ENCODE results near the gene ELMOD2. TPM values are rescaled to one million over a fixed set of nuclear protein-coding genes. Genes with fewer than 3 reads are reported as not detected.

ELMOD2 gene
- total and polyA plus RNA-seq, 2 of the 13 experiments (the other 11 are each of a cell fraction or from before 2014, with no cell fraction given), result 10.2 to 38.1 TPM

DNA sequence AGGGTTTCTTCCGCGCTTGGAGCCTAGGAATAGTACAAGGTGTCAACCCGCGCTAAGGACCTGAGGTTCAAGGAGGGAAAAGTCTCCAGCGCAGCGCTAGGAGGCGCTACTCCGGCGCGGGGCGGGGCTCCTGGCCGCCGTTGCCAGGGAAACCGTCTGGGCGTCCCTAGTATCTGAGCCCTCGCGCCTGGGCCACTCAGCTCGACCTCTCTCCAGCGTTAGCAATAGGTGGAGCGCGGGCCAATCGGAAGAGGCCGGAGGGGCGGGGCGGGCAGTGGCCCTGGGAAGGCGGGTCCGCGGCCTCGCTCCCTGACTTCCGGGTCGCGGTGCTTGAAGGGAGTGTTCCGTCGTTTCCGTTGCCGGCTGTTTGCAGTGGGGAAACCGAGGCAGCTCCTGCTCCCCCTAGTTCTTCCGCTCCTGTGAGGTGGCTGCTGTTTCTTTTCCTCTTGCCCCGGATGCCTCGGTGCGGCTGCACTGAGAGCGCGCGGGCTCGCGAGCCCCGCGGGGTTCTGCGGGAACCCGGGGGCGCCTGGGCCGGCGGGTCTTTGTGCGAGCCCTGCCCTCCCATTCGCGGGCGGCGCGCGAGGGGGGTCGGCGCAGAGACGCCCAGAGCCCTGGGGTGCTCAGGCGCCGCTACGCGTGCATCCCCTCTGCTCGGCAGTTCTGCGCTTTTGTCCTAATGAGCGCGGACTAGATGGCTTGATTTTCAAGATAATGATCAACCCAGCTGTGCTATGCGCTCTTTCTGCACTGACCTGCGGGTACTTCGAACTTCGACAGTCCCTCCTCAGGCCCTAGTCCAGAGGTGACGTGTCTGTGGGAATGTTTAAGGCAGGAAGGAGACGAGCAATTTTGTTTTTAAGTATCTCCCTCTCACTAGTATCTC lies at the start of gene ELMOD2 (continued):
- TF ChIP-seq, protein P1, sequence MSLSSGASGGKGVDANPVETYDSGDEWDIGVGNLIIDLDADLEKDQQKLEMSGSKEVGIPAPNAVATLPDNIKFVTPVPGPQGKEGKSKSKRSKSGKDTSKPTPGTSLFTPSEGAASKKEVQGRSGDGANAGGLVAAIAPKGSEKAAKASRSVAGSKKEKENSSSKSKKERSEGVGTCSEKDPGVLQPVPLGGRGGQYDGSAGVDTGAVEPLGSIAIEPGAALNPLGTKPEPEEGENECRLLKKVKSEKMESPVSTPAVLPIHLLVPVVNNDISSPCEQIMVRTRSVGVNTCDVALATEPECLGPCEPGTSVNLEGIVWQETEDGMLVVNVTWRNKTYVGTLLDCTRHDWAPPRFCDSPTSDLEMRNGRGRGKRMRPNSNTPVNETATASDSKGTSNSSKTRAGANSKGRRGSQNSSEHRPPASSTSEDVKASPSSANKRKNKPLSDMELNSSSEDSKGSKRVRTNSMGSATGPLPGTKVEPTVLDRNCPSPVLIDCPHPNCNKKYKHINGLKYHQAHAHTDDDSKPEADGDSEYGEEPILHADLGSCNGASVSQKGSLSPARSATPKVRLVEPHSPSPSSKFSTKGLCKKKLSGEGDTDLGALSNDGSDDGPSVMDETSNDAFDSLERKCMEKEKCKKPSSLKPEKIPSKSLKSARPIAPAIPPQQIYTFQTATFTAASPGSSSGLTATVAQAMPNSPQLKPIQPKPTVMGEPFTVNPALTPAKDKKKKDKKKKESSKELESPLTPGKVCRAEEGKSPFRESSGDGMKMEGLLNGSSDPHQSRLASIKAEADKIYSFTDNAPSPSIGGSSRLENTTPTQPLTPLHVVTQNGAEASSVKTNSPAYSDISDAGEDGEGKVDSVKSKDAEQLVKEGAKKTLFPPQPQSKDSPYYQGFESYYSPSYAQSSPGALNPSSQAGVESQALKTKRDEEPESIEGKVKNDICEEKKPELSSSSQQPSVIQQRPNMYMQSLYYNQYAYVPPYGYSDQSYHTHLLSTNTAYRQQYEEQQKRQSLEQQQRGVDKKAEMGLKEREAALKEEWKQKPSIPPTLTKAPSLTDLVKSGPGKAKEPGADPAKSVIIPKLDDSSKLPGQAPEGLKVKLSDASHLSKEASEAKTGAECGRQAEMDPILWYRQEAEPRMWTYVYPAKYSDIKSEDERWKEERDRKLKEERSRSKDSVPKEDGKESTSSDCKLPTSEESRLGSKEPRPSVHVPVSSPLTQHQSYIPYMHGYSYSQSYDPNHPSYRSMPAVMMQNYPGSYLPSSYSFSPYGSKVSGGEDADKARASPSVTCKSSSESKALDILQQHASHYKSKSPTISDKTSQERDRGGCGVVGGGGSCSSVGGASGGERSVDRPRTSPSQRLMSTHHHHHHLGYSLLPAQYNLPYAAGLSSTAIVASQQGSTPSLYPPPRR (CRISPR knock-in tag; IDR thresholded peaks at IDR 0.05; ENCODE audit: borderline replicate concordance), result no peak
- TF ChIP-seq ZNF557 (CRISPR knock-in tag; IDR thresholded peaks at IDR 0.05), result no peak
- TF ChIP-seq, protein P2, sequence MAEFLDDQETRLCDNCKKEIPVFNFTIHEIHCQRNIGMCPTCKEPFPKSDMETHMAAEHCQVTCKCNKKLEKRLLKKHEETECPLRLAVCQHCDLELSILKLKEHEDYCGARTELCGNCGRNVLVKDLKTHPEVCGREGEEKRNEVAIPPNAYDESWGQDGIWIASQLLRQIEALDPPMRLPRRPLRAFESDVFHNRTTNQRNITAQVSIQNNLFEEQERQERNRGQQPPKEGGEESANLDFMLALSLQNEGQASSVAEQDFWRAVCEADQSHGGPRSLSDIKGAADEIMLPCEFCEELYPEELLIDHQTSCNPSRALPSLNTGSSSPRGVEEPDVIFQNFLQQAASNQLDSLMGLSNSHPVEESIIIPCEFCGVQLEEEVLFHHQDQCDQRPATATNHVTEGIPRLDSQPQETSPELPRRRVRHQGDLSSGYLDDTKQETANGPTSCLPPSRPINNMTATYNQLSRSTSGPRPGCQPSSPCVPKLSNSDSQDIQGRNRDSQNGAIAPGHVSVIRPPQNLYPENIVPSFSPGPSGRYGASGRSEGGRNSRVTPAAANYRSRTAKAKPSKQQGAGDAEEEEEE (CRISPR knock-in tag; IDR thresholded peaks at IDR 0.05; ENCODE audit: borderline replicate concordance), result 0 out of 2 replicates have a peak, but pooled peaks have one; percentile 34
- TF ChIP-seq, protein P3, sequence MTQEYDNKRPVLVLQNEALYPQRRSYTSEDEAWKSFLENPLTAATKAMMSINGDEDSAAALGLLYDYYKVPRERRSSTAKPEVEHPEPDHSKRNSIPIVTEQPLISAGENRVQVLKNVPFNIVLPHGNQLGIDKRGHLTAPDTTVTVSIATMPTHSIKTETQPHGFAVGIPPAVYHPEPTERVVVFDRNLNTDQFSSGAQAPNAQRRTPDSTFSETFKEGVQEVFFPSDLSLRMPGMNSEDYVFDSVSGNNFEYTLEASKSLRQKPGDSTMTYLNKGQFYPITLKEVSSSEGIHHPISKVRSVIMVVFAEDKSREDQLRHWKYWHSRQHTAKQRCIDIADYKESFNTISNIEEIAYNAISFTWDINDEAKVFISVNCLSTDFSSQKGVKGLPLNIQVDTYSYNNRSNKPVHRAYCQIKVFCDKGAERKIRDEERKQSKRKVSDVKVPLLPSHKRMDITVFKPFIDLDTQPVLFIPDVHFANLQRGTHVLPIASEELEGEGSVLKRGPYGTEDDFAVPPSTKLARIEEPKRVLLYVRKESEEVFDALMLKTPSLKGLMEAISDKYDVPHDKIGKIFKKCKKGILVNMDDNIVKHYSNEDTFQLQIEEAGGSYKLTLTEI (CRISPR knock-in tag; conservative IDR thresholded peaks at IDR 0.05), result no peak
- TF ChIP-seq JUNB (CRISPR knock-in tag; IDR thresholded peaks at IDR 0.05; ENCODE audit: borderline replicate concordance), result no peak
- TF ChIP-seq, protein P4, sequence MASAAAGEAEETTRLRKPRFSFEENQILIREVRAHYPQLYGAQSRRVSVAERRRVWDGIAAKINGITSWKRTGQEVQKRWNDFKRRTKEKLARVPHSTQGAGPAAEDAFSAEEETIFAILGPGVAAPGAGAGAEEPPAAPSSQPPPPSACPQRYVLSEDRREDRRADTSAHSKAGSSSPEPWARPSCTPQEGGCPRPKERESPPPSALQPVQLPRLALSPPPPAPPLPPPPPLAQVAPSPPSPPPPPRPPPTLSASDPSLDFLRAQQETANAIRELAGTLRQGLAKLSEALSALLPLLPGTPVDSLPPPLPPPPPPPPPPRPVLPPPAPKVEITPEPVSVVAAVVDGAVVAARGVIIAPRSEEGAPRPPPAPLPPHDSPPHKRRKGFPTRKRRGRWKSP (CRISPR knock-in tag; IDR thresholded peaks at IDR 0.05), result peak; percentile 88
- TF ChIP-seq SIN3A (IDR thresholded peaks at IDR 0.05; ENCODE audit: borderline replicate concordance, low read depth, low read length), result peak; percentile 93
- TF ChIP-seq, protein P5, sequence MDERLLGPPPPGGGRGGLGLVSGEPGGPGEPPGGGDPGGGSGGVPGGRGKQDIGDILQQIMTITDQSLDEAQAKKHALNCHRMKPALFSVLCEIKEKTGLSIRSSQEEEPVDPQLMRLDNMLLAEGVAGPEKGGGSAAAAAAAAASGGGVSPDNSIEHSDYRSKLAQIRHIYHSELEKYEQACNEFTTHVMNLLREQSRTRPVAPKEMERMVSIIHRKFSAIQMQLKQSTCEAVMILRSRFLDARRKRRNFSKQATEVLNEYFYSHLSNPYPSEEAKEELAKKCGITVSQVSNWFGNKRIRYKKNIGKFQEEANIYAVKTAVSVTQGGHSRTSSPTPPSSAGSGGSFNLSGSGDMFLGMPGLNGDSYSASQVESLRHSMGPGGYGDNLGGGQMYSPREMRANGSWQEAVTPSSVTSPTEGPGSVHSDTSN (CRISPR knock-in tag; IDR thresholded peaks at IDR 0.05), result no peak
- TF ChIP-seq, protein P6, sequence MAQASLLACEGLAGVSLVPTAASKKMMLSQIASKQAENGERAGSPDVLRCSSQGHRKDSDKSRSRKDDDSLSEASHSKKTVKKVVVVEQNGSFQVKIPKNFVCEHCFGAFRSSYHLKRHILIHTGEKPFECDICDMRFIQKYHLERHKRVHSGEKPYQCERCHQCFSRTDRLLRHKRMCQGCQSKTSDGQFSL (CRISPR knock-in tag; IDR thresholded peaks at IDR 0.05), result no peak
- peak; percentile 16; the same call in 1 of the 2 replicates for TF ChIP-seq BCL6 (CRISPR knock-in tag; IDR thresholded peaks at IDR 0.05)
- peak; percentile 84 for TF ChIP-seq ZNF264 (CRISPR knock-in tag; IDR thresholded peaks at IDR 0.05)
- TF ChIP-seq, protein P7, sequence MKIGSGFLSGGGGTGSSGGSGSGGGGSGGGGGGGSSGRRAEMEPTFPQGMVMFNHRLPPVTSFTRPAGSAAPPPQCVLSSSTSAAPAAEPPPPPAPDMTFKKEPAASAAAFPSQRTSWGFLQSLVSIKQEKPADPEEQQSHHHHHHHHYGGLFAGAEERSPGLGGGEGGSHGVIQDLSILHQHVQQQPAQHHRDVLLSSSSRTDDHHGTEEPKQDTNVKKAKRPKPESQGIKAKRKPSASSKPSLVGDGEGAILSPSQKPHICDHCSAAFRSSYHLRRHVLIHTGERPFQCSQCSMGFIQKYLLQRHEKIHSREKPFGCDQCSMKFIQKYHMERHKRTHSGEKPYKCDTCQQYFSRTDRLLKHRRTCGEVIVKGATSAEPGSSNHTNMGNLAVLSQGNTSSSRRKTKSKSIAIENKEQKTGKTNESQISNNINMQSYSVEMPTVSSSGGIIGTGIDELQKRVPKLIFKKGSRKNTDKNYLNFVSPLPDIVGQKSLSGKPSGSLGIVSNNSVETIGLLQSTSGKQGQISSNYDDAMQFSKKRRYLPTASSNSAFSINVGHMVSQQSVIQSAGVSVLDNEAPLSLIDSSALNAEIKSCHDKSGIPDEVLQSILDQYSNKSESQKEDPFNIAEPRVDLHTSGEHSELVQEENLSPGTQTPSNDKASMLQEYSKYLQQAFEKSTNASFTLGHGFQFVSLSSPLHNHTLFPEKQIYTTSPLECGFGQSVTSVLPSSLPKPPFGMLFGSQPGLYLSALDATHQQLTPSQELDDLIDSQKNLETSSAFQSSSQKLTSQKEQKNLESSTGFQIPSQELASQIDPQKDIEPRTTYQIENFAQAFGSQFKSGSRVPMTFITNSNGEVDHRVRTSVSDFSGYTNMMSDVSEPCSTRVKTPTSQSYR (CRISPR knock-in tag; IDR thresholded peaks at IDR 0.05; ENCODE audit: borderline replicate concordance), result 0 out of 2 replicates have a peak, but pooled peaks have one; percentile 7
